Measurements from ENCODE around the gene ZNF446.

DNA sequence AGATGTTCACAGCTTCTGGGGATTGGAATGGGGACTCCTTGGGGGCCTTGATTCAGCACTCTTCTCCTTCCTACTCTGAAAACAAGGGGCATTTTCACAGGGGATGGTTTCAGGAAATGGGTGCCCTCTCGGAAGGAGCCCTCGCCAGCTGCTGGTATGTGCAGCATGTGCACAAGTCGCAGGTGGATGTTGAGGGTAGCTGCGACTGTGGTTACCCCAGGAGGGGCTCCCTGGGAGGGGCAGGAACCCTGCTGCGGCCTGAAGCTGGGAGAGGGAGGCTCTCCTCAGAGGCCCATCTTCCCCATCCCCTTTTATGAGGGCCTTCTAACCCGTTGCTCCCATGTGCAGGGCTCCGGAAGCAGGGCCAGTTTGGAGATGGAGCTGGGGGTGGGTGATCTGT lies 6.2 kb downstream of the ZNF446 start:
- TF ChIP-seq, protein P1, sequence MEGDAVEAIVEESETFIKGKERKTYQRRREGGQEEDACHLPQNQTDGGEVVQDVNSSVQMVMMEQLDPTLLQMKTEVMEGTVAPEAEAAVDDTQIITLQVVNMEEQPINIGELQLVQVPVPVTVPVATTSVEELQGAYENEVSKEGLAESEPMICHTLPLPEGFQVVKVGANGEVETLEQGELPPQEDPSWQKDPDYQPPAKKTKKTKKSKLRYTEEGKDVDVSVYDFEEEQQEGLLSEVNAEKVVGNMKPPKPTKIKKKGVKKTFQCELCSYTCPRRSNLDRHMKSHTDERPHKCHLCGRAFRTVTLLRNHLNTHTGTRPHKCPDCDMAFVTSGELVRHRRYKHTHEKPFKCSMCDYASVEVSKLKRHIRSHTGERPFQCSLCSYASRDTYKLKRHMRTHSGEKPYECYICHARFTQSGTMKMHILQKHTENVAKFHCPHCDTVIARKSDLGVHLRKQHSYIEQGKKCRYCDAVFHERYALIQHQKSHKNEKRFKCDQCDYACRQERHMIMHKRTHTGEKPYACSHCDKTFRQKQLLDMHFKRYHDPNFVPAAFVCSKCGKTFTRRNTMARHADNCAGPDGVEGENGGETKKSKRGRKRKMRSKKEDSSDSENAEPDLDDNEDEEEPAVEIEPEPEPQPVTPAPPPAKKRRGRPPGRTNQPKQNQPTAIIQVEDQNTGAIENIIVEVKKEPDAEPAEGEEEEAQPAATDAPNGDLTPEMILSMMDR (IDR thresholded peaks at IDR 0.05) = no peak
- no peak for TF ChIP-seq POLR2A (IDR thresholded peaks at IDR 0.05)
